Stomach (tissue), 9 donors: ENCODE measurements around the gene C17orf107. TPM values are rescaled to one million over a fixed set of nuclear protein-coding genes. Genes with fewer than 3 reads are reported as not detected.

Source experiments
- DNase-seq, 2 donors: peaks; one replicate each; pipeline versions ENCODE4 v3.0.0 to v3.0.0-alpha.2; 2013 to 2019
- H3K27ac ChIP-seq, 5 donors: fragments of 200-600 bp in 4 of 5; sonication (generic) in 4 of 5; one replicate each; pipeline ENCODE4 v1.5.1; 2013 to 2019; ENCODE audit warnings: mild to moderate bottlenecking in 1 of 5, moderate library complexity in 1 of 5
- H3K27me3 ChIP-seq, 3 donors: fragments of 200-600 bp; sonication (generic); one replicate each; pipeline ENCODE4 v1.5.1; 2017 to 2019; ENCODE audit warnings: mixed run types in 1 of 3
- H3K36me3 ChIP-seq, 4 donors: fragments of 200-600 bp; sonication (generic); 1 replicate in 3 of 4; 2 replicates in 1 of 4; pipeline ENCODE4 v1.5.1; 2016 to 2019
- H3K4me1 ChIP-seq, 4 donors: fragments of 200-600 bp; sonication (generic); one replicate each; pipeline ENCODE4 v1.5.1; 2016 to 2019
- H3K4me3 ChIP-seq, 4 donors: fragments of 200-600 bp; sonication (generic) in 3 of 4; one replicate each; pipeline ENCODE4 v1.5.1; 2016 to 2019; ENCODE audit warnings: mild to moderate bottlenecking in 1 of 4
- H3K9me3 ChIP-seq, 4 donors: fragments of 200-600 bp; sonication (generic); one replicate each; pipeline ENCODE4 v1.5.1; 2016 to 2019
- CTCF ChIP-seq, 7 experiments: fragments of 450-650 bp in 4 of 7; fragments of 200-600 bp in 3 of 7; sonication (generic) in 3 of 7; IDR thresholded peaks; one replicate each; pipeline ENCODE4 v1.5.1; 2016 to 2019; ENCODE audit warnings: antibody characterized with exemption in 7 of 7, control low read depth in 2 of 7, mild to moderate bottlenecking in 1 of 7
- EP300 ChIP-seq: sonication (generic); formaldehyde crosslinking; IDR thresholded peaks from one replicate; pipeline ENCODE4 v1.6.1; 2017; ENCODE audit warnings: antibody characterized with exemption
- POLR2A ChIP-seq, 4 donors: fragments of 450-650 bp; IDR thresholded peaks; one replicate each; pipeline ENCODE4 v1.6.1; 2016; ENCODE audit warnings: antibody characterized with exemption in 4 of 4, control low read depth in 2 of 4, mild to moderate bottlenecking in 1 of 4, moderate library complexity in 1 of 4
- POLR2AphosphoS5 ChIP-seq, 3 donors: sonication (generic); formaldehyde crosslinking; IDR thresholded peaks; one replicate each; pipeline ENCODE4 v1.6.1; 2016; ENCODE audit warnings: antibody characterized with exemption in 3 of 3
- WGBS, 5 donors: extraction: QIAGEN DNeasy Blood & Tissue Kit in 3 of 5; methylation state at CpG; one replicate each; pipeline versions ENCODE4 v1.1.5 to v1.1.7; 2013 to 2018; 5-methylcytosine and 5-hydroxymethylcytosine counted together
- intact Hi-C: fragments of 100-400 bp; cut with DNase I; formaldehyde crosslinking; loops from one replicate; pipeline ENCODE4 v1.15.1; 2023; ENCODE audit warnings: low total_unique reads
- polyA plus RNA-seq, 3 donors: library from polyadenylated mRNA; stranded (reverse); fragments of 200-250 nt; gene quantifications; one replicate each; pipeline ENCODE4 v1.2.3, GENCODE V29; 2013
- total RNA-seq, 5 donors: library from RNA; depleted of rRNA; stranded (reverse); fragments of >200 nt; gene quantifications; one replicate each; pipeline versions ENCODE4 v1.1.0 to v1.2.3, GENCODE V29; 2014 to 2016
- donor health status: healthy with polysubstance abuse.
- donor health status: Bipolar disorder and iron deficiency.
- donor health status: healthy.

The C17orf107 gene
- total and polyA plus RNA-seq, 8 donors = 0.75 to 6.6 (median 2.8) TPM; not detected in 1

- Histone ChIP-seq H3K9me3 (no peaks in the 10 kb centered on the region), H3K36me3 (peaks cover 0 to 23% (median 15%) of the 10 kb centered on the region in 4 donors), H3K4me3 (no peak overlapping the region), H3K4me1 (no peaks in the 10 kb centered on the region), H3K27me3 (no peaks in the 10 kb centered on the region), H3K27ac (no peak overlapping the region)
- WGBS, 5 donors = 79 to 92% (median 85%) methylated on average over 2 of the region's 2 CpGs
- no peak for TF ChIP-seq POLR2A (IDR thresholded peaks at IDR 0.05)
- TF ChIP-seq POLR2AphosphoS5 (IDR thresholded peaks at IDR 0.05) = no peak
- TF ChIP-seq EP300 = no peak
- no peak for TF ChIP-seq CTCF (IDR thresholded peaks at IDR 0.05)
- intact Hi-C loops = loop anchor here (10.0 kb wide), 1 partner anchor 56 kb away; no protein-coding TSS in a partner anchor
- DNase-seq = no peak
Observed at GRCh38 chr17:4870855-4871254, 28.5 kb upstream of the C17orf107 start.

GRCh38 chr17:4872786-4873185 lies 26.6 kb upstream of the C17orf107 start:
- H3K27ac ChIP-seq = no peak overlapping the region
- DNase-seq = no peak
- no peaks in the 10 kb centered on the region for H3K4me1 ChIP-seq
- no peaks in the 10 kb centered on the region for H3K9me3 ChIP-seq
- H3K27me3 ChIP-seq = no peaks in the 10 kb centered on the region
- 67 to 81% (median 71%) methylated on average over 8 of the region's 8 CpGs for WGBS, 5 donors
- peaks cover 0 to 31% (median 18%) of the 10 kb centered on the region in 4 donors for H3K36me3 ChIP-seq
- intact Hi-C loops = loop anchor here (10.0 kb wide), 1 partner anchor 58 kb away; no protein-coding TSS in a partner anchor
- TF ChIP-seq POLR2AphosphoS5 (IDR thresholded peaks at IDR 0.05) (no peak), CTCF (IDR thresholded peaks at IDR 0.05) (no peak), POLR2A (IDR thresholded peaks at IDR 0.05) (no peak), EP300 (no peak)
- no peak overlapping the region for H3K4me3 ChIP-seq

GRCh38 chr17:4877089-4877488 lies 22.2 kb upstream of the C17orf107 start:
- TF ChIP-seq POLR2AphosphoS5 (IDR thresholded peaks at IDR 0.05) (no peak), CTCF (IDR thresholded peaks at IDR 0.05) (no peak), EP300 (no peak), POLR2A (IDR thresholded peaks at IDR 0.05) (no peak)
- peaks cover 15 to 51% (median 46%) of the 10 kb centered on the region in 4 donors for H3K36me3 ChIP-seq
- intact Hi-C loops = loop anchor here (10.0 kb wide), 1 partner anchor 62 kb away; no protein-coding TSS in a partner anchor
- WGBS, 5 donors = 64 to 88% (median 81%) methylated on average over 5 of the region's 5 CpGs
- no peaks in the 10 kb centered on the region for H3K27me3 ChIP-seq
- no peak overlapping the region for H3K27ac ChIP-seq
- H3K4me3 ChIP-seq = no peak overlapping the region
- H3K4me1 ChIP-seq = peaks cover 0 to 6% (median 2%) of the 10 kb centered on the region in 4 donors
- DNase-seq = no peak
- no peaks in the 10 kb centered on the region for H3K9me3 ChIP-seq

GRCh38 chr17:4879601-4880000 lies 19.7 kb upstream of the C17orf107 start:
- no peaks in the 10 kb centered on the region for H3K9me3 ChIP-seq
- H3K27me3 ChIP-seq = no peaks in the 10 kb centered on the region
- peaks cover 0 to 7% (median 3%) of the 10 kb centered on the region in 4 donors for H3K4me1 ChIP-seq
- DNase-seq = no peak
- H3K27ac ChIP-seq = no peak overlapping the region
- H3K4me3 ChIP-seq = no peak overlapping the region
- intact Hi-C loops = loop anchor here (10.0 kb wide), 1 partner anchor 65 kb away; no protein-coding TSS in a partner anchor
- WGBS, 5 donors = 59 to 86% (median 74%) methylated on average over 4 of the region's 4 CpGs
- TF ChIP-seq POLR2AphosphoS5 (IDR thresholded peaks at IDR 0.05) (no peak), CTCF (IDR thresholded peaks at IDR 0.05) (no peak), POLR2A (IDR thresholded peaks at IDR 0.05) (no peak), EP300 (no peak)
- peaks cover 22 to 61% (median 54%) of the 10 kb centered on the region in 4 donors for H3K36me3 ChIP-seq
